Stimulated activated CD8-positive, alpha-beta memory T cell treated with anti-CD3 and anti-CD28 coated beads, Interleukin-7, amount 100 ng/mL, for 4 hours (primary cell): ENCODE measurements around the gene SPATA6.
"Not testable (repeated sequence)": the region's sequence is repeated elsewhere in the genome, so short reads cannot be mapped to it uniquely, and the experiment has no call there.

Experiments
- DNase-seq, 2 donors: peaks; one replicate each; pipeline ENCODE4 v3.0.0-alpha.2; 2020; ENCODE audit warnings: low read depth in 2 of 2

Gene SPATA6

GRCh38 chr1:48356901-48357300 is 115.1 kb downstream of the SPATA6 start:
- no peak for DNase-seq

- no peak for DNase-seq
Measured at GRCh38 chr1:48344373-48344772, 127.6 kb downstream of the SPATA6 start.

GRCh38 chr1:48341221-48341620 is 130.8 kb downstream of the SPATA6 start:
- DNase-seq: no peak

GRCh38 chr1:48338257-48338656 is 133.7 kb downstream of the SPATA6 start:
- DNase-seq: no peak

- DNase-seq: no peak
Measured at GRCh38 chr1:48333316-48333715, 138.7 kb downstream of the SPATA6 start.

- no peak for DNase-seq
Measured at GRCh38 chr1:48332115-48332514, 139.9 kb downstream of the SPATA6 start.

GRCh38 chr1:48329905-48330304 is 142.1 kb downstream of the SPATA6 start:
- DNase-seq: no peak

GRCh38 chr1:48329486-48329885 is 142.5 kb downstream of the SPATA6 start:
- no peak for DNase-seq

GRCh38 chr1:48311829-48312228 is 160.2 kb downstream of the SPATA6 start:
- DNase-seq: not testable (repeated sequence)

- DNase-seq: no peak
Measured at GRCh38 chr1:48309564-48310082, 162.4 kb downstream of the SPATA6 start.

GRCh38 chr1:48302652-48303051 is 169.4 kb downstream of the SPATA6 start:
- DNase-seq: no peak

- DNase-seq: no peak
Measured at GRCh38 chr1:48294656-48295055, 177.3 kb downstream of the SPATA6 start.

GRCh38 chr1:48294094-48294493 is 177.9 kb downstream of the SPATA6 start:
- not testable (repeated sequence) for DNase-seq

- DNase-seq: no peak
Measured at GRCh38 chr1:48292706-48293105, 179.3 kb downstream of the SPATA6 start.

- DNase-seq: no peak
Measured at GRCh38 chr1:48291421-48291820, 180.6 kb downstream of the SPATA6 start.

- DNase-seq: no peak
Measured at GRCh38 chr1:48285525-48285924, 186.5 kb downstream of the SPATA6 start.

- not testable (repeated sequence) for DNase-seq
Measured at GRCh38 chr1:48284696-48285420, 187.1 kb downstream of the SPATA6 start.

GRCh38 chr1:48282329-48282728 is 189.7 kb downstream of the SPATA6 start:
- not testable (repeated sequence) for DNase-seq

- not testable (repeated sequence) for DNase-seq
Measured at GRCh38 chr1:48277437-48277836, 194.6 kb downstream of the SPATA6 start.

- DNase-seq: no peak
Measured at GRCh38 chr1:48266576-48266975, 205.4 kb downstream of the SPATA6 start.

GRCh38 chr1:48263041-48263440 is 209.0 kb downstream of the SPATA6 start:
- DNase-seq: no peak

GRCh38 chr1:48261881-48262400 is 210.1 kb downstream of the SPATA6 start:
- no peak for DNase-seq

- no peak for DNase-seq
Measured at GRCh38 chr1:48258106-48258505, 213.9 kb downstream of the SPATA6 start.
